Stimulated activated CD4-positive, alpha-beta T cell treated with anti-CD3 and anti-CD28 coated beads, TNF-alpha, amount 100 ng/mL, for 24 hours (primary cell): Measurements from ENCODE around the gene ZNF609.
"Not testable (repeated sequence)": the region's sequence is repeated elsewhere in the genome, so short reads cannot be mapped to it uniquely, and the experiment has no call there.

Source experiments
- DNase-seq, 3 experiments: peaks; one replicate each; pipeline ENCODE4 v3.0.0-alpha.2; 2020; ENCODE audit warnings: low read depth in 3 of 3

Gene ZNF609

GRCh38 chr15:64581408-64581761 lies 121.0 kb downstream of the ZNF609 start:
- no peak for DNase-seq

DNA sequence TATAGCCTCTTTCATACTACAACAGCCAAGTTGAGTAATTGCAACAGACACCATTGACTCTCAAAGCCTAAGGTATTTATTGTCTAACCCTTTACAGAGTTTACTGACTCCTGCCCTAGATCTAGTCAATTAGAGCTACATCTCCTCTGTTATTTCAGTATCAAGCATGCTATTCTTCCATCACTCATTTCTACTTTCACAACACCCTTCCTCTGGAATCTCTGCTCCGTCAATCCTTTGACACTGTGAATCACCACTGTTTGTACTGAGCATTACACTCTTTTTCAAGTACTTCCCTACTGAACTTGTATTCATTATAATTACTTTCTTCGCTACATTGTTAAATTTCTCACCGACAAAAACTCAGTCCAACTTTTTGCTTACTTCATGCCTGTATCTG lies 121.8 kb downstream of the ZNF609 start:
- no peak for DNase-seq

DNA sequence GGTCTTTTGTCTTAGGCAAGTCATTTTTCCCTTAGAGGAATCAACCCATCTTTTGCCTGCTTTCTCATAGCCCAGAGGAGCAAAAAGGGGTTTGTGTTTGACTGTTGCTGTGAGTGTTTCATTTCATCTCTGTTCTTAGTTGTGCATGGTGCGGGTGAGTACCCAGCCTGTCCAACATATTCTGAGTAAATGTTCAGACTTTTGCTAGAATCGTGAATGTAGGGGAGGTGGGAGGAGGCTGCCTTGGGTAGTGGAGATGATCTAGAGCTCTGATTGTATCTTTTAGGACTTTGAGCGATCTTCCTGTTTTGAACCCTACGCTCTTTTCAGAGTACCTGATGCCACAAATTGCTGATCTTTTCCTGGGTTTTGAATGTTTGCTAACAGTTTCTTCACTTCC lies 123.1 kb downstream of the ZNF609 start:
- no peak for DNase-seq

- DNase-seq = no peak
Measured at GRCh38 chr15:64583983-64584382, 123.6 kb downstream of the ZNF609 start.

- no peak for DNase-seq
Measured at GRCh38 chr15:64586259-64586870, 126.0 kb downstream of the ZNF609 start.

DNA sequence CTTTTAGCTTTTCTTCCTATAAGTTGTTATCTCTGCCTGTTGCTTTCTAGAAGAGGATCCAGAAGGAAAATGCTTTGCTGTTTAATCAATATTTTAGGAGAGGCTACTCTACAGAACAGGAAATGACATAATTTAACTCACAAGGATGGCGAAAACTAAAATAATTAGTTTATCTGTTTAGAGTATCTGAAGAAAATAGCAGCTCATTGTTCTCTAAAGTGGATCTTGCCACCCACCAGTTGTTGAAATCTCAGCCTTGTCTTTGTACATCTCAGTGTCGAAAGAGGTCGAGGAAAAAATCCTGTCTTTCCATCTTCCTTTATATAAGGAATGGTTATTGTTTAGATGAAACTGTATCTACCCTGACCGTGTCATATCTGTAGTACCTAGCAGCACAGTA lies 126.6 kb downstream of the ZNF609 start:
- DNase-seq = no peak

DNA sequence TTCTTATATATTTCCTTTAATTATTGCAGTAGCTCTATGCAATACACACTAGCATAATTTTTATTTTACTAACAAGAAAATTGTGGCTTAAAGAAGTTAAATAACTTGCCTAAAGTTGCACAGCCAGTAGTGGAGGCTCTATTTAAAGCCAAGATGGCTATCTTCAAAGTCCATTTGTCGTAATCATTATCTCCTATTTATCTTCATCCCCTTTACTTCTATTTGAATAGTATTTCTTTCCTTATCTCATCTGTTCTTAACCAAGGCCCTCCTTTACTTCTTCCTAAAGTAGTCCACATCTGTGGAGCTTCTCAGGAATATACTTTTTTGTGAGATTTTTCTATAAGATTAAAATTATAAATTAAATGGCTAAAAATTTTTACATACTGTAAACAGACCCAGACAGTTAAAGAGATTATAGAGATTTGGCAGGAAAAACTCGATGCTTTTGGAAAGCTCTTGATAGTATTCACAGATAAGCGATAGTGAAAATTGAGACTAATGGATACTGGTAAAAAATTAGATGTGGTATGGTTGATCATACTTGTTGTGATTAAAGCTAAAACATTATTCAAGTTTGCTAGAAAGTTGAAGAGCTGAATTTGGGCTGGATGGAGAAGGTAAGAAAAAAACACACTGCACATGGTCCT lies 129.2 kb downstream of the ZNF609 start:
- no peak for DNase-seq

- not testable (repeated sequence) for DNase-seq
Measured at GRCh38 chr15:64592845-64593244, 132.5 kb downstream of the ZNF609 start.

DNA sequence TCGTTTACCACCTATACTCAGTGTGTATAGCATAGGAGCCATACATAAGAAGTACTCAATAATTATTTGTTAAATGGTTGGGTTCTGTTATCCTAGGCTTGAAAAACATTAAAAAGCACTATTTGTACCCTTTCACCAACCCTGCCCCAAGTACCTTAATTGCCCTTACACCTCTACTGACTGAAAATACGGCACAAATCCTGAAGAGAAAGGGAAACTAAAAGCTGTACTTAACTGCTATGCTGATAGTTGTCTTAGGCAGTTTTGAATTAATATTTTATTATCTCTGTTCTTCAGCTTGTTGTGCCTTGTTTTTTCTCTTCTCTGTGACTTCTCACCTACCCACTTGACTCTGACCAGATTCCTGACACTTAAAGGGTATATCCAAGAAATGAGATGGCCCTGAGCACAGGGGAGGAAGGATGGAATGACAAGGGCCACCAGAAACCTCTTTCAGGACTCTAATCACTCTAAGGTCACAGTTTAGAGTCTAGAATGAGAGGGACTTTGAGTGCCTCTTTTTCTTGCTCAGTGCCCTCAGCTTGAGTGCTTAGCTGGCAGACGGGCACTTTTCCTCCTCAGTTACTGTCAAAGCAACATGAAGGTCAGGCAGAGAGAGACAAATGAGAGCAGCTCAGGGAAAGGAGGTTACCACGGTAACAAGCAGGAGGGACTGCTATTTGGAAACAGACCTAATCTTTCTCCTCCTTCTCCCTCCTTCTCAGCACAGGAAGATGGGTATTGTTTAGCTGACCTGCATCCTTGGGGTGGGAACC lies 136.5 kb downstream of the ZNF609 start:
- no peak for DNase-seq

DNA sequence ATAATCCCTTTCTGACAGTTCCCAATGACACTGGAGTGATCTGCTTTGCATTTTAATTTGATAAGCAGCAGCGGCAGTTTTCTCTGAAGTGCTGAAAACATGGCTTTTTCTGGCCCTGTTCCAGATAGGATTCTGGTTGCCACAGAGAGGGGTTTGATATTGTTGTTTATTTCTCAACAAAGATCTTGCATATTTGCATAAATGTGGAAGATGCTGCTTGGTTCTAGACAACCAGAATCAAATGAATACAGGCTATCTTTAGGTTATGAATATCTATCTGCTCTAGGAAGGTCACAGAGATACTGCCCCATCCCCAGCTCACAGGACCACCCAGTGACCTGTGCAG lies 137.1 kb downstream of the ZNF609 start:
- DNase-seq = no peak

- no peak for DNase-seq
Measured at GRCh38 chr15:64599226-64599625, 138.8 kb downstream of the ZNF609 start.

DNA sequence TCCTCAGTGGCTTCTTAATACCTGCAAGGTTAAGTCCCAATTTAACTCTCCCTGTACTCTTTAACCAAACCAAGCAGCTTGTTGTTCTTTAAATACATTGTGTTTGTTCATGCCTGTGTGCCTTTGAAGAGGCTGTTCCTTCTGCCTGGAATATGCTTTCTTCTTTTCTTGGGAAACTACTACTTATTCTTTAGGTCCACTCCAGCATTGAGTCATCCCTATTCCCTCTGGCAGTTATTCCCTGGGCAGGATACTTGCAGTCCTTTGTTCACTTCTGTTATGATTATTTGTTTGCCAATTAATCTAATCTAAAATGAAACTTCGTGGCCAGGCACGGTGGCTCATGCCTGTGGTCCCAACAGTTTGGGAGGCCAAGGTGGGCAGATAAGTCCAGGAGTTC lies 139.3 kb downstream of the ZNF609 start:
- no peak for DNase-seq

GRCh38 chr15:64600794-64601193 lies 140.4 kb downstream of the ZNF609 start:
- no peak for DNase-seq

DNA sequence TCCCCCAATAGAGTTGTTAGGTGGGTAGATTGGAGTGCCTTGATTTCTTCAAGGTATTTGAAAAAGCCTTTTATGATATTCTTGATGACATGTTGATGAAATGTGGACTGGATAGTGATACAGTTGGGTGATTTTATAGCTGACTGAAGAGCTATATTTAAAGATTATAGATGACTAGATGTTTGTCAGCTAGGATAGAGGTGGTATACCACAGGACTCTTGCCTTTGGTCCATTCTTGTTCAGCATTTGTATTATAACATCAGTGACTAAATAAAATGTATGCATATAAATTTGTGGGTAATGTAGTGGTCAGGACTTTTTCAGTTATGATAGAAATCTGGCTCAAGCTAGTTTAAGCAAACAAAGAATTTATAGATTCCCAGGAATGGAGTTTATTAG lies 143.9 kb downstream of the ZNF609 start:
- no peak for DNase-seq

GRCh38 chr15:64607416-64607815 lies 147.0 kb downstream of the ZNF609 start:
- DNase-seq = not testable (repeated sequence)

DNA sequence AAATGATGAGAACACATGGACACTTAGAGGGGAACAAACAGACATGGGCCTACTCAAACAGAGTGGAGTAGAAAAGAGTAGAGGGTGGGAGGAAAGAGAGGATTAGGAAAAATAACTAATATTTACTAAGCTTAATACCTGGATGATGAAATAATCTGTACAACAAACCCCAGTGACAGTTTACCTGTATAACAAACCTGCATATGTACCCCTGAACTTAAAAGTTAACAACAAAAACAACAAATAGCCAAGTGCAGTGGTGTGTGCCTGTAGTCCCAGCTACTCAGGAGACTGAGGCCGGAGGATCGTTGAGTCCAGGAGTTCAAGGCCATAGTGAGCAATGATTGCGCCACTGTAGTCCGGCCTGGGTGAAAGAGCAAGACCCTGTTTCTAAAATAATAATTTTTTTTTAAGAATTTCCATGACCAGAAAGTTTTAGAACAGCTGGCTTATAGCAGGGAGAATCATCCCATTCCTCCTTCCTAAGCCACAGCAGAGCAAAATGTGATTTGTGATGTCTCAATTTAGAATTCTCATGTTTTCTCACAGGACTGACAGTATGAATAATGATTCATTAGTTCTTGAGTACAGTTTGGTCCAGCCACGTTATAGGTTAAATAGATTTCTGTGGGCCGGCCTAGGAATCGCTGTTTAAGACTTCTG lies 150.0 kb downstream of the ZNF609 start:
- no peak for DNase-seq

DNA sequence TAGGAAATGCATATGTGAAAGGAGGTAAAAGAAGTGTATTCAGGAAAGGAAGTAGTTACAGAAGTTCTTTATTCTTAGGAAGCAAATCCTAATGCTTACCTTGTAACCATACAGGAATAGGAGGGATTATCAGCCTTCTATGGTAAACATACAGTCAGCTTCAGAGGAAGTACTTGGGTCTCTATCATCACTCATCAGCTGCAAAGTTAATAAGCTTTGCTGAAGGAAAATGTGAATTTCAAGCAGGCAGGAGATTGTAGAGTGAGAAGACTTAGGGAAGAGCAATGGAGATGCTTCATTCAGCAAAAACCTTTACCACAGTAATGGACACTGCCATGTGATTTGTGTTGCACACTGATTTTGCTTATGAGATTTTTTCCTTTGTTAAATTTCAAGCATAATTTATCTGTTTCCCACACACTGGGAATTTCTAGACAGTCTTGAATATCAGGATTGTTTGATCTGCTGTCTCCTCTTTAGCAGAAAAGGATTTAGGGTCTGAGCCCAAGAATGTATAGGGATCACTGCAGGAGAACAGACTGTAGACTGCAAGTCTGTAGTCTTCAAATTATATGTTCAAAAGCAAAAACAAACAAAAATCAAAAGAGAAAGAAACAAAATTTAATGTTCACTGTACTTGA lies 150.8 kb downstream of the ZNF609 start:
- DNase-seq = no peak

DNA sequence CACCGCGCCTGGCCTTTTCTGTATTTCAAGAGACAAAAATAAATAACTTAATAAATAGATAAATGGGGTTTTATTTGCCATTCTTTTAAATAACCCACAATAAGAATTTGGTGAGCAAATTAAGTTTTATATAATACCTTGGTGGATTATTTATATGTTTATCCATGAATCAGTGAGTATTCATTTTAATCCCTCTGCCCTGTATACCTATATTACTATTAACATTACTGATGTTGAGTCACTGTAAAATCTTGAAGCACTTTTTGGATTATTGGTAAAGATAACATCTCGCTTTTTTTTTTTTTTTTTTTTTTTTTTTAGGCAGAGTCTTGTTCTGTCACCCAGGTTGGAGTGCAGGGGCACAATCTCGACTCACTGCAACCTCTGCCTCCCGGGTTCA lies 154.1 kb downstream of the ZNF609 start:
- no peak for DNase-seq

DNA sequence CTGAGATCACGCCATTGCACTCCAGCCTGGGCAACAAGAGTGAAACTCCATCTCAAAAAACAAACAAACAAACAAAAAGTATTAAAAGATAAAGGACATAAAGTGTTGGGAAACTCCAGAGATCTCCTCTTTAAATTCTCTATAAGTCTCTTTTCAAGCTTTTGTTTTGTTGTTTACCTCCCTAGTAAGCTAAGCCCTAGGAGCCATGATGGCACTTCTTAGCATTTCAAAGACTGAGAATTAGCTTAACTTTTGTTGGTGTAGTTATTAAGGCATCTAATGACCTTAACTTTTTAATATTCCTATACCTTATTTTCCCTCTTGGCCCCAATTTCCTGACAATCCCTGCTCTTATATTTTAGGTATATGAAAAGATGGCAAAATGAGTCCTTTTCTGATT lies 157.3 kb downstream of the ZNF609 start:
- DNase-seq = no peak

- no peak for DNase-seq
Measured at GRCh38 chr15:64618138-64618537, 157.8 kb downstream of the ZNF609 start.

- no peak for DNase-seq
Measured at GRCh38 chr15:64618540-64618939, 158.2 kb downstream of the ZNF609 start.
